Right cardiac atrium (tissue), 5 donors: ENCODE data around the gene KPNA3. TPM values are rescaled to one million over a fixed set of nuclear protein-coding genes. Genes with fewer than 3 reads are reported as not detected.
A peak's percentile ranks its signal among the peaks of the same experiment; 100 is the strongest.

Experiments used
- ATAC-seq, 2 donors: fragments of 200-7000 bp; cut with Tn5 transposase; one replicate each; pipeline versions ENCODE4 v1.8.0 to v1.9.1; 2020; ENCODE audit warnings: moderate library complexity in 2 of 2, mild to moderate bottlenecking in 1 of 2
- DNase-seq, 3 donors: peaks; one replicate each; pipeline ENCODE4 v3.0.0-alpha.2; 2020
- H3K27ac ChIP-seq: one replicate; pipeline ENCODE4 v1.5.1; 2013; ENCODE audit warnings: mild to moderate bottlenecking, low read length, control low read depth, moderate library complexity
- H3K27me3 ChIP-seq: one replicate; pipeline ENCODE4 v1.6.1; 2013; ENCODE audit not compliant: control insufficient read depth, insufficient read depth
- H3K4me1 ChIP-seq: one replicate; pipeline ENCODE4 v1.6.1; 2013; ENCODE audit warnings: low read length; ENCODE audit not compliant: control insufficient read depth, insufficient read depth
- H3K4me3 ChIP-seq: one replicate; pipeline ENCODE4 v1.5.1; 2013; ENCODE audit warnings: low read length, control low read depth
- H3K9me3 ChIP-seq: one replicate; pipeline ENCODE4 v1.6.1; 2013; ENCODE audit warnings: low read length; ENCODE audit not compliant: control insufficient read depth
- WGBS: extraction: QIAGEN DNeasy Blood & Tissue Kit; methylation state at CpG from one replicate; pipeline ENCODE4 v1.1.7; 2013; 5-methylcytosine and 5-hydroxymethylcytosine counted together
- intact Hi-C, 4 donors: fragments of 100-400 bp; cut with DNase I; formaldehyde crosslinking; loops; one replicate each; pipeline versions ENCODE4 v1.11.0 to v1.14.0; 2022 to 2023
- long read RNA-seq, 4 donors: library from polyadenylated mRNA; unstranded; transcript quantifications; one replicate each; pipeline ENCODE4 v2.0.0, GENCODE V29; 2020 to 2021
- polyA plus RNA-seq: library from polyadenylated mRNA; stranded (reverse); fragments of 200-250 nt; gene quantifications from one replicate; pipeline ENCODE4 v1.2.3, GENCODE V29; 2013
- total RNA-seq, 4 donors: library from RNA; stranded (reverse); fragmentation: NEBNext Ultra II Directional; extraction: Animal tissue kit (Norgen Biotek cat#: 25700); gene quantifications; one replicate each; pipeline ENCODE4 v1.2.1, GENCODE V29; 2021
- donor health status: healthy with polysubstance abuse.
- donor health status: DM: no; HTN: yes; CAD: no.
- donor health status: DM: no; HTN: no; CAD: no.
- donor health status: DM: no; HTN: yes; CAD: no; lungs with severe emphysema.
- donor health status: DM: yes; HTN: yes; CAD: no.

KPNA3 gene, protein sequence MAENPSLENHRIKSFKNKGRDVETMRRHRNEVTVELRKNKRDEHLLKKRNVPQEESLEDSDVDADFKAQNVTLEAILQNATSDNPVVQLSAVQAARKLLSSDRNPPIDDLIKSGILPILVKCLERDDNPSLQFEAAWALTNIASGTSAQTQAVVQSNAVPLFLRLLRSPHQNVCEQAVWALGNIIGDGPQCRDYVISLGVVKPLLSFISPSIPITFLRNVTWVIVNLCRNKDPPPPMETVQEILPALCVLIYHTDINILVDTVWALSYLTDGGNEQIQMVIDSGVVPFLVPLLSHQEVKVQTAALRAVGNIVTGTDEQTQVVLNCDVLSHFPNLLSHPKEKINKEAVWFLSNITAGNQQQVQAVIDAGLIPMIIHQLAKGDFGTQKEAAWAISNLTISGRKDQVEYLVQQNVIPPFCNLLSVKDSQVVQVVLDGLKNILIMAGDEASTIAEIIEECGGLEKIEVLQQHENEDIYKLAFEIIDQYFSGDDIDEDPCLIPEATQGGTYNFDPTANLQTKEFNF
- total RNA-seq: 10 to 100 TPM; 45.5 to 59.1 (median 56.5) TPM
- polyA plus RNA-seq: 30.0 TPM
- long read RNA-seq, donor 1, full-length matches to known transcripts: 73 of 84 reads
- long read RNA-seq, donor 1, partial matches to known transcripts: 3 of 84 reads
- long read RNA-seq, donor 1, other reads (novel, unspliced or antisense): 8 of 84 reads
- long read RNA-seq, donor 2, full-length matches to known transcripts: 44 of 56 reads
- long read RNA-seq, donor 2, partial matches to known transcripts: 6 of 56 reads
- long read RNA-seq, donor 2, other reads (novel, unspliced or antisense): 6 of 56 reads
- long read RNA-seq, donor 3, full-length matches to known transcripts: 216 of 234 reads
- long read RNA-seq, donor 3, partial matches to known transcripts: 6 of 234 reads
- long read RNA-seq, donor 3, other reads (novel, unspliced or antisense): 12 of 234 reads
- long read RNA-seq, donor 4, full-length matches to known transcripts: 61 of 64 reads
- long read RNA-seq, donor 4, partial matches to known transcripts: 1 of 64 reads
- long read RNA-seq, donor 4, other reads (novel, unspliced or antisense): 2 of 64 reads

DNA sequence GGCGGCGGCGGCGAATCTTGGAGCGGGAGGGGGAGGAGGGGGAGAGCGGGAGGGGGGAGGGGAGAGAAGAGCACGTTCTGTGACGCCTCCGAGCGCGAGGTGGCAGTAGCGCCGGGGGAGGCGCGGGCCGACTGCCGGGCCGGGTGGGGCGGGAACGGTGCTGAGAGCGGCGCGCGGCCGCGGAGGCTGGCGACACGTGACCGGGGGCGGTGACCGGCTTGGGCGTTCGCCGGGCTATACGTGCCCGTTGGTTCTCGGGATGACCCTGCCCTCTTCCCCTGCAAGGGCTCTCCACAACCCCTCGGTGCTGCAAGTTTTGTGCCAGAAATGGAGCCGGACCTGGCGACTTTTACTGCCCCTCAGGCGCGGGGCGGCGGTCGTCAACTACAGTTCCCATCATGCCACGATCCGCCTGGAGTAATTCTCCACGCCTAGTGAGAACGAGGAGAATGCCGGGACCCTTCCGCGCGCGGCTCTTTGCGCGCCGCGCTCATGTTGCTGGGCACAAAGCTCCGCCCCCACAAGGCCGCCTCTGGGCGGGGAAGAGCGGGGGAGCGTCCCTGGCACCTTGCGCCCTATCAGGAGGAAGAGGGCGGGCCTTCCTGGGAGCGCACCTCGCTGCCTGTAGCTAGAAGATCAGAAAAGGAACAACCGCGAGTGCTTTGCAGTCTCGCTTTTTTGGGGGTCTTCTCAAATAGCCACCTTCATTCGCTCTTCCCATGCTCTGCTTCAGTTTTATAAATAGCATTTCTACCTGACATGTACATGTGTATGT, at the start of gene KPNA3:
KPNA3 (minus strand) TSS at position 133 of the 775 bp plus-strand sequence. CDS start 176 bp downstream, outside the sequence.
- Histone ChIP-seq H3K4me1 (no peaks in the 10 kb centered on the region), H3K27me3 (no peaks in the 10 kb centered on the region), H3K9me3 (no peaks in the 10 kb centered on the region), H3K27ac (peak within 1 kb of the TSS; percentile 98), H3K4me3 (peak within 1 kb of the TSS; percentile 80)
- intact Hi-C loops: loop anchor here in 2 of 4 donors (5.0 to 10.0 kb wide), 2 partner anchors 52 to 100 kb away; partner anchors contain the start of gene EBPL (in 1 of the 2)
- WGBS: under 1% methylated on average over 69 of the region's 71 CpGs
- DNase-seq (peak; percentile 97 to 99 (median 99)), ATAC-seq (peak; percentile 98)

DNA sequence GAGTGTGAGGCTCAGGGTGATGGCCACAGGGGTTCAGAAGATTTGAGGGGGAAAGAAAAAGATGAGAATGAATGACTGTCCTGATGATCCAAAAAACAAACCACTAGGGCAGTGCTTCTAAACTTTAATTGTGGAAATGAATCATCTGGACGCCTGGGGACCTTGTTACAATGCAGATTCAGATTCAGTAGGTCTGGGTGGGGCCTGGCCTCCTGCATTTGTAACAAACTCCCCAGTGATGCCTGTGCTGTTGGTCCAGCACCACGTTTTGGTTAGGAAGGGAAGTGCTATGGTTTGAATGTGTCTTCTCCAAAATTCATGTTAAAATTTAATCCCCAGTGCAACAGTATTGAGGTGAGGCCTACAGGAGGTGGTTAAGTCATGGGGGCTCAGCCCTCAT, 49.5 kb upstream of the KPNA3 start:
- ATAC-seq: no peak

DNA sequence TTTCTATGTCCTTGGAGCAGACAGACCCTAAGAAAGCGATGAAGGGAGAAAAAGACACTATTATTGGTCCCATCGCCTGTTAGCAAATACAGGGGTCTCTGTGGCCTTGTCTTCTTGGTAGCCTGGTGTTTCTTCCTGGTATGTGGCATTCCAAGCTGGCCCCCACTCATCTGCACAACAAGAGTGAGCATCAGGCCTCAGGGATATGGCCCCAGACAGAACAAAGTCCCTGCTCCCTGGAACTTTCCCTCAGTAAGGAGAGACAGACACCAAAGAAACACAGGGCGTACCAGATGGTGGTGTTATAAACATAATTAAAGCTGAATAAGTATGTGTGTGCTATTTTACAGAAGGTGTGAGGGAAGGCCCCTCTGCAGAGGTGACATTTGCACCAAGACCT, 48.2 kb upstream of the KPNA3 start:
- intact Hi-C loops: loop anchor here in 2 of 4 donors (10.0 kb wide), 2 partner anchors 46 to 186 kb away; partner anchors contain the start of gene KPNA3 (in 1 of the 2)
- Histone ChIP-seq H3K4me1 (no peaks in the 10 kb centered on the region), H3K9me3 (no peaks in the 10 kb centered on the region), H3K27me3 (no peaks in the 10 kb centered on the region), H3K4me3 (no peak overlapping the region), H3K27ac (no peak overlapping the region)
- DNase-seq: no peak
- ATAC-seq: no peak
- WGBS: 94% methylated on average over 3 of the region's 3 CpGs

More for the DNA sequence above, 49.5 kb upstream of the KPNA3 start:
- WGBS: 49% methylated on average over 2 of the region's 2 CpGs
- H3K4me3 ChIP-seq: no peak overlapping the region
- H3K27ac ChIP-seq: no peak overlapping the region
- DNase-seq: no peak
- no peaks in the 10 kb centered on the region for H3K9me3 ChIP-seq
- no peaks in the 10 kb centered on the region for H3K27me3 ChIP-seq
- intact Hi-C loops: loop anchor here in 2 of 4 donors (10.0 kb wide), 2 partner anchors 47 to 187 kb away; partner anchors contain the start of gene KPNA3 (in 1 of the 2)
- no peaks in the 10 kb centered on the region for H3K4me1 ChIP-seq

DNA sequence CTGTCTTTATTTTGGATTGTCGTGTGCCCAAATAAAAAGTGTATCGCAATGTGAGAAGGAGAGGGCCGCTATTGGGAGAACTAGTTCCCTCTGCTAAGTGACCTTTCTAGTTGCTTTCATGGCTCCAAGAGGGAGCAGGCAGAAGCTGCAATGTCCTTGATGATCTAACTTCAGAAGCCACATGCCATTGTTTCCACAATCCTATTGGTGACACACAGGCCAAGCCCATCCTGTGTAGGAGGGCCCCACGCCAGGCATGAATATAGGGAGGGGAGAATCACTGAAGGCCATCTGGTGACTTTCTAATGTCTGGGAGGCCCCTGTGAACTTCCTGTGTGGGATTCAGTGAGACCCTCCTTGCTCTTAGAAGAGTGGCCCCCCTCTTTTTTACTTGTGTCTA, 47.8 kb upstream of the KPNA3 start:
- H3K9me3 ChIP-seq: no peaks in the 10 kb centered on the region
- H3K4me1 ChIP-seq: no peaks in the 10 kb centered on the region
- ATAC-seq: peak in 1 of 2 donors; percentile 63
- H3K27ac ChIP-seq: no peak overlapping the region
- intact Hi-C loops: loop anchor here in 2 of 4 donors (10.0 kb wide), 2 partner anchors 45 to 185 kb away; partner anchors contain the start of gene KPNA3 (in 1 of the 2)
- H3K4me3 ChIP-seq: no peak overlapping the region
- DNase-seq: no peak
- 97% methylated on average over 4 of the region's 4 CpGs for WGBS
- no peaks in the 10 kb centered on the region for H3K27me3 ChIP-seq

DNA sequence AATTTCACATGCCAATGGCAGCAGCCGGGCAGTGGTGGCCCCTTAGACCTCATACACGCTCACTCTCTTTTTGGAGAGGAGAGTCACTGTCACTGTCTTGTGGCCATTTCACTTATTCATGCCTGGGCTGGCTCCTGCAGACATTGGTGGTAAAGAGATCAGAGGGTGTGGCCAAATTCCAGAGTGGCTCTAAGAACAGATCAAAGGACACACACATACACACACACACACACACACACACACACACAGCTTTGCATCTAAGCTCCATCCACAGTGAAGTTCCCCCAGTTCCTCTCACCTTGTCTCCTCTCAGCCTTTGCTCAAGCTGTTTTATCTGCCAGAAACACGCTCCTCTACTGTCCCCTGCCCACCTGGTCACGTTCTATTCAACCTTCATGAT, 46.5 kb upstream of the KPNA3 start:
- no peaks in the 10 kb centered on the region for H3K27me3 ChIP-seq
- WGBS: 94% methylated on average over 4 of the region's 4 CpGs

DNA sequence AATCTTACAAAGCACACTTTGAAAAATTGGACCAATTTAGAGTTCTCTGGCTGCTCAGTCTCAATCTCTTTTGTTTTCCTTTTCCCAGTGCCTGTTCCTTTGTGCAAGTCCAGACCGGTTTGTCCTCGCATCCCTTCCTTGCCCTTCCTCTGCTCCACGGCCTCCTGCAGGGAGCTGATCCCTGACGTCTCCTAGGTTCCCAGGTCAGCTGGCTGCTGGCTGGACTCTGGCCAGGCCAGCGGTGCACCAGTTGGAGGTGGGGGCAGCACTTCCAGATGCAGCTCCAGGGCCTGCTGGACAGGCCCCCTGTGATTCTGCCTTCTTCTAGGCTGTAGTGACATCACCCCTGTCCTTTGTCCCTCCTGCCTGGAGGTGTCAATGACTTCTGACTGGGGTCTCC, 44.0 kb upstream of the KPNA3 start:
- Histone ChIP-seq H3K9me3 (no peaks in the 10 kb centered on the region), H3K4me1 (no peaks in the 10 kb centered on the region), H3K4me3 (no peak overlapping the region), H3K27me3 (no peaks in the 10 kb centered on the region), H3K27ac (no peak overlapping the region)
- intact Hi-C loops: no loop called here
- no peak for ATAC-seq
- 41% methylated on average over 5 of the region's 5 CpGs for WGBS
- no peak for DNase-seq

More for the DNA sequence above, 46.5 kb upstream of the KPNA3 start:
- DNase-seq (no peak), ATAC-seq (no peak)
- no peaks in the 10 kb centered on the region for H3K9me3 ChIP-seq
- no peaks in the 10 kb centered on the region for H3K4me1 ChIP-seq
- no peak overlapping the region for H3K27ac ChIP-seq
- intact Hi-C loops: no loop called here
- H3K4me3 ChIP-seq: no peak overlapping the region

DNA sequence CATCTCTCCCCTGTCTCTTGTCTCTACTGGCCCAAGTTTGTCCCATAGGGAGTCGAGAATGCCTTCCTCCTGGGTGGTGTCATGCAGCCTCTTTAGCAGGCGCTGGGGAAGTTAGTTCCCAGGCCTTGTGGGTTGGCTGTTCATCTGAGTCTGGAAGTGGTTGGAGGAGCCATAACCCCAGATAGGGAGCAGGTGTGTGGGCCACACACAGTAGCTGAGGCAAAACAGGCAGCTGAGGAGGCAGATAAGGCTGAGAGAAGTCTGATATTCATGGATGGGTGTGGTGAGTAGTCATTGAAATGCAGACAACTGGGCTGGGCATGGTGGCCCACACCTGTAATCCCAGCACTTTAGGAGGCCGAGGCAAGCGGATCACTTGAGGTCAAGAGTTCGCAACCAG, 40.9 kb upstream of the KPNA3 start:
- Histone ChIP-seq H3K4me1 (no peaks in the 10 kb centered on the region), H3K27ac (no peak overlapping the region), H3K9me3 (no peaks in the 10 kb centered on the region), H3K27me3 (no peaks in the 10 kb centered on the region), H3K4me3 (no peak overlapping the region)
- intact Hi-C loops: no loop called here
- ATAC-seq: no peak
- no peak for DNase-seq
- WGBS: 84% methylated on average over 5 of the region's 5 CpGs

DNA sequence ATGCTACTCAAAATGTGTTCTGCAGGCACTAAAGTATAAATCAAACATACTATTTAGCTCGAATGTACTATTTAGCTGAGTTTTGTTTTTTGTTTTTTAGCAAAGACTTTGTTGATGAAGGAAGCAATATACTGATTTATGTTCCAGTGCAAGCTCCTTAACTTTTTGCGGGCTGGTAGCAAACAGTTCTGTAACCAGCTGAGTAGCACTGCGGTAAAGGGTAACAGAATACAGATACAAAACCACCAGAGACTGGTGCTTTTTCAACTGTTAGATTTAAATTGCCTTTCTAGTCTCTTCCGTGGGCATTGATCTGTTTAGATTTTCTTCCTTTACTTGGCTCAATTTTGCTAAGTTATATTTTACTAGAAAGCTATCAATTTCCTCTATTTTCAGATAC, 39.0 kb upstream of the KPNA3 start:
- Histone ChIP-seq H3K27ac (no peak overlapping the region), H3K4me1 (no peaks in the 10 kb centered on the region), H3K27me3 (no peaks in the 10 kb centered on the region), H3K4me3 (no peak overlapping the region), H3K9me3 (no peaks in the 10 kb centered on the region)
- DNase-seq (no peak), ATAC-seq (no peak)
- 54% methylated on average over 4 of the region's 4 CpGs for WGBS
- intact Hi-C loops: no loop called here

DNA sequence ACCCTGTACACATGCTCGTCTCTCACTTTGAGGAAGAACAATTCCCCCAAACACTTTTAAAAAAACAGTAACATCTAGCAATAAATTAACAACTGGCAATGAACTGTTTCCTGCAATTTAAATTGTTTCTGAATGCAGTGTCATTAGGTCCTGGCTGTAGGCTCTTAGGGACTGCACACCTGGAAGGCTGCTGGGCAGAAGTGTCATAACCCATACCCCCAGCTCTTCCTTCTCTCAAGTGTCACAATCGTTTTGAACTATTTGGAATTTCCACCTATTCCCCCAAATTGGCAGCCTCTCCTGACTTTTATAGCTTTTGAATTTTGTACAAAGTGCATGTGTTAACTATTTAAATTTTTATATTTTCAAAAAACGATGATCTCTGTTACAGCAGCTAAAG, 38.2 kb upstream of the KPNA3 start:
- no peaks in the 10 kb centered on the region for H3K27me3 ChIP-seq
- intact Hi-C loops: no loop called here

DNA sequence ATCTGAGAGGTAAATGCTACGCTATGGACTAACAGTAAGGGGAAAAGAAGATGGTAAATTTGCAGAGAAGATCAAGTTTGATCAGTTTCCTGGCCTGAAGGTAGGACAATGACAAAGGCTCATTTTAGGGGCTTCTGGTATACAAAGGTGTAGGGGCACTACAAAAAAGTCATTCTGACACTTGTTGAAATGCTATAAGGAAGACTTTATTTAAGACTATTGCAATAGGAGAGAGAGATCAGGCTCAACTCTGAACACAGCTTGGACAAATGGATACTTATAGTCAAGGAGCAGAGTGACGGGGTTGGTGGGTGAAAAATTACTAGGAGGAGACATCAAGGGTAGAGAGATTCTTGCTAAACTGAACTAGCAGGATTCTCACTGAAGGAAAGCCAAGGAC, 37.2 kb upstream of the KPNA3 start:
- Histone ChIP-seq H3K9me3 (no peaks in the 10 kb centered on the region), H3K27me3 (no peaks in the 10 kb centered on the region), H3K4me1 (no peaks in the 10 kb centered on the region), H3K4me3 (no peak overlapping the region), H3K27ac (no peak overlapping the region)
- intact Hi-C loops: no loop called here
- ATAC-seq (no peak), DNase-seq (no peak)
- WGBS: 98% methylated on average over 2 of the region's 2 CpGs

More for the DNA sequence above, 38.2 kb upstream of the KPNA3 start:
- no peaks in the 10 kb centered on the region for H3K9me3 ChIP-seq
- H3K4me1 ChIP-seq: no peaks in the 10 kb centered on the region
- WGBS: 39% methylated on average over 3 of the region's 3 CpGs
- no peak overlapping the region for H3K27ac ChIP-seq
- no peak for DNase-seq
- H3K4me3 ChIP-seq: no peak overlapping the region
- no peak for ATAC-seq
